Liver (tissue), 9 donors: ENCODE results near the gene AKAP13. TPM values are rescaled to one million over a fixed set of nuclear protein-coding genes. Genes with fewer than 3 reads are reported as not detected.

Source experiments
- DNase-seq: peaks from one replicate; pipeline ENCODE4 v3.0.0-alpha.2; 2017; ENCODE audit warnings: low spot score
- H3K27ac ChIP-seq, 2 donors: one replicate each; pipeline ENCODE4 v1.7.0; 2013; ENCODE audit warnings: inconsistent platforms in 2 of 2, low read length in 2 of 2, control low read depth in 1 of 2, low read depth in 1 of 2, mild to moderate bottlenecking in 1 of 2
- H3K27me3 ChIP-seq, 4 donors: one replicate each; pipeline versions ENCODE4 v1.6.1 to v1.7.0; 2013; ENCODE audit warnings: low read length in 3 of 4, inconsistent platforms in 1 of 4, mild to moderate bottlenecking in 1 of 4, moderate library complexity in 1 of 4; ENCODE audit not compliant: control insufficient read depth in 4 of 4, insufficient read depth in 4 of 4
- H3K36me3 ChIP-seq, 4 donors: one replicate each; pipeline versions ENCODE4 v1.6.1 to v1.7.0; 2013; ENCODE audit warnings: low read length in 3 of 4, mild to moderate bottlenecking in 3 of 4, low read depth in 1 of 4, moderate library complexity in 1 of 4; ENCODE audit not compliant: control insufficient read depth in 4 of 4, insufficient read depth in 3 of 4
- H3K4me1 ChIP-seq, 4 donors: one replicate each; pipeline versions ENCODE4 v1.6.1 to v1.7.0; 2013; ENCODE audit warnings: low read length in 3 of 4, mild to moderate bottlenecking in 3 of 4, moderate library complexity in 1 of 4; ENCODE audit not compliant: control insufficient read depth in 4 of 4, insufficient read depth in 4 of 4
- H3K4me3 ChIP-seq, 3 donors: one replicate each; pipeline versions ENCODE4 v1.6.1 to v1.7.0; 2013; ENCODE audit warnings: low read length in 3 of 3, control low read depth in 1 of 3, low read depth in 1 of 3, mild to moderate bottlenecking in 1 of 3
- H3K9ac ChIP-seq, 2 donors: one replicate each; pipeline ENCODE4 v1.7.0; 2013; ENCODE audit warnings: low read length in 2 of 2, mild to moderate bottlenecking in 2 of 2, moderate library complexity in 2 of 2, control low read depth in 1 of 2, low read depth in 1 of 2
- H3K9me3 ChIP-seq, 4 donors: one replicate each; pipeline versions ENCODE4 v1.6.1 to v1.7.0; 2013; ENCODE audit warnings: low read length in 3 of 4; ENCODE audit not compliant: control insufficient read depth in 4 of 4
- EGR1 ChIP-seq, 2 donors: IDR thresholded peaks; 2 replicates each; pipeline ENCODE4 v1.6.1; 2016 to 2018; ENCODE audit warnings: antibody characterized with exemption in 2 of 2, low read depth in 2 of 2
- FOXA1 ChIP-seq: IDR thresholded peaks from 2 replicates; pipeline ENCODE4 v1.6.1; 2016; ENCODE audit warnings: antibody characterized with exemption
- FOXA2 ChIP-seq: IDR thresholded peaks from 2 replicates; pipeline ENCODE4 v1.6.1; 2016; ENCODE audit warnings: antibody characterized with exemption
- GABPA ChIP-seq, 2 donors: IDR thresholded peaks in 1 of 2; conservative IDR thresholded peaks in 1 of 2; 2 replicates each; pipeline ENCODE4 v1.6.1; 2016; ENCODE audit warnings: antibody characterized with exemption in 2 of 2, mild to moderate bottlenecking in 1 of 2, moderate library complexity in 1 of 2
- HNF4A ChIP-seq, 2 donors: conservative IDR thresholded peaks; 2 replicates each; pipeline ENCODE4 v1.6.1; 2016; ENCODE audit warnings: antibody characterized with exemption in 2 of 2, mild to moderate bottlenecking in 2 of 2
- HNF4G ChIP-seq: IDR thresholded peaks from 2 replicates; pipeline ENCODE4 v1.6.1; 2016; ENCODE audit warnings: antibody characterized with exemption
- JUND ChIP-seq, 2 donors: IDR thresholded peaks; 2 replicates each; pipeline ENCODE4 v1.6.1; 2016; ENCODE audit warnings: antibody characterized with exemption in 2 of 2
- NR2F2 ChIP-seq: IDR thresholded peaks from 2 replicates; pipeline ENCODE4 v1.6.1; 2016; ENCODE audit warnings: antibody characterized with exemption
- RAD21 ChIP-seq, 2 donors: IDR thresholded peaks; 2 replicates each; pipeline ENCODE4 v1.6.1; 2016; ENCODE audit warnings: antibody characterized with exemption in 2 of 2, mild to moderate bottlenecking in 2 of 2
- RXRA ChIP-seq, 2 donors: IDR thresholded peaks; 2 replicates each; pipeline ENCODE4 v1.6.1; 2017 to 2018; ENCODE audit warnings: antibody characterized with exemption in 2 of 2, mild to moderate bottlenecking in 1 of 2
- SP1 ChIP-seq: IDR thresholded peaks from 2 replicates; pipeline ENCODE4 v1.6.1; 2018; ENCODE audit warnings: antibody characterized with exemption, mild to moderate bottlenecking
- TAF1 ChIP-seq: conservative IDR thresholded peaks from 2 replicates; pipeline ENCODE4 v1.6.1; 2016; ENCODE audit warnings: antibody characterized with exemption, mild to moderate bottlenecking
- YY1 ChIP-seq: IDR thresholded peaks from 2 replicates; pipeline ENCODE4 v1.6.1; 2016; ENCODE audit warnings: antibody characterized with exemption, mild to moderate bottlenecking
- WGBS: extraction: QIAGEN DNeasy Blood & Tissue Kit; methylation state at CpG from one replicate; pipeline ENCODE4 v1.1.7; 2013; 5-methylcytosine and 5-hydroxymethylcytosine counted together
- polyA plus RNA-seq, 2 donors: library from polyadenylated mRNA; stranded (reverse) in 1 of 2; unstranded in 1 of 2; fragments of 200-250 nt in 1 of 2; fragments of >200 nt in 1 of 2; fragmentation: Nextera tagmentation in 1 of 2; extraction: Ambion mirVana in 1 of 2; gene quantifications; one replicate each; pipeline versions ENCODE4 v1.2.1 to v1.2.3, GENCODE V29; 2013 to 2015
- total RNA-seq, 2 donors: library from RNA; depleted of rRNA; stranded (reverse); fragments of >200 nt; gene quantifications; one replicate each; pipeline ENCODE4 v1.2.3, GENCODE V29; 2014
- TF ChIP-seq, protein P1 (sequence below): IDR thresholded peaks from 2 replicates; pipeline ENCODE4 v1.6.1; 2016; ENCODE audit warnings: antibody characterized with exemption
- TF ChIP-seq, protein P2 (sequence below): IDR thresholded peaks from 2 replicates; pipeline ENCODE4 v1.6.1; 2016; ENCODE audit warnings: antibody characterized with exemption, mild to moderate bottlenecking
- TF ChIP-seq, protein P3 (sequence below): IDR thresholded peaks from 2 replicates; pipeline ENCODE4 v1.6.1; 2016; ENCODE audit warnings: antibody characterized with exemption
- TF ChIP-seq, protein P4 (sequence below): fragments of 150-350 bp; IDR thresholded peaks from 2 replicates; pipeline ENCODE4 v1.5.1; 2017; ENCODE audit warnings: improper control_type of control experiment, low read depth, low read length; ENCODE audit not compliant: missing input control
- TF ChIP-seq, protein P5 (sequence below): IDR thresholded peaks from 2 replicates; pipeline ENCODE4 v1.6.1; 2016; ENCODE audit warnings: antibody characterized with exemption
- donor health status: healthy.
- donor health status: healthy.
- donor health status: healthy.
- donor health status: healthy.
- donor health status: healthy.

The AKAP13 gene
- total and polyA plus RNA-seq, 4 donors: 18.6 to 92.3 (median 37.4) TPM

DNA sequence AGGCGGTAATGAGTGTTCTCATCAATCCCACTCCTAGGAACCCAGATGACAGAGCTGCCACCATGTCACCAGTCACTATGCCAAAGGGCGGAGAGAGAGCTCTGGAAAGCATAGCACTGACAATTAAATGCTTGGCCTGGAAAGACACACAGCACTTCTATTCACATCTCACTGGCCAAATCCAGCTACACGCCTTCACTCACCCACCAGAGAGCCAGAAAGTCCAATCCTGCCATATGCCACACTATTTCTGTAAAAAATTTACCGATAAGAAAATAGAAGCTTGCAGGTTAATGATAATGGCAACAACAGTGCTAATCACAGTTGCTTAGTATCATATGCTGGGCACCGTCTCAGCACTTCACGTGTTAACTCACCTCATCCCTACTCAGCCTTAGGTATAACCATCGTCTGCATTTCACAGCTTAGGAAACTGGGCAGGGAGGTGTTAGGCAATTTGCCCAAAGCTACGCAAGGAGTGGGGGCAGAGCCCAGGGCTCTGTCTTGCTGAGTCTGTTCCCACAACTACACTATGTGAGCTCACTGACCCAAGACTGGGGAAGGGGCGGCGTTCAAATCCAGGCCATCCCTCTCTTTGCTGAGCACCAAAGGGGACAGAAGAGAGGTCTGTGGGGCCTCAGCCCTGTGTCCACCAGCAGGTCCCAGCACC lies 397.8 kb downstream of the AKAP13 start:
- Histone ChIP-seq H3K9me3 (no peaks in the 10 kb centered on the region), H3K4me1 (peaks cover 15 to 43% (median 22%) of the 10 kb centered on the region in 4 donors), H3K27me3 (no peaks in the 10 kb centered on the region), H3K27ac (peak overlapping the region; percentile 21 to 48), H3K4me3 (peak overlapping the region in 1 of 3 donors; percentile 40), H3K9ac (no peak overlapping the region), H3K36me3 (no peaks in the 10 kb centered on the region)
- DNase-seq: no peak
- TF ChIP-seq, protein P1, sequence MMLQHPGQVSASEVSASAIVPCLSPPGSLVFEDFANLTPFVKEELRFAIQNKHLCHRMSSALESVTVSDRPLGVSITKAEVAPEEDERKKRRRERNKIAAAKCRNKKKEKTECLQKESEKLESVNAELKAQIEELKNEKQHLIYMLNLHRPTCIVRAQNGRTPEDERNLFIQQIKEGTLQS: no peak
- no peak for TF ChIP-seq JUND (IDR thresholded peaks at IDR 0.05)
- no peak for TF ChIP-seq HNF4G
- no peak for TF ChIP-seq TAF1
- TF ChIP-seq, protein P2, sequence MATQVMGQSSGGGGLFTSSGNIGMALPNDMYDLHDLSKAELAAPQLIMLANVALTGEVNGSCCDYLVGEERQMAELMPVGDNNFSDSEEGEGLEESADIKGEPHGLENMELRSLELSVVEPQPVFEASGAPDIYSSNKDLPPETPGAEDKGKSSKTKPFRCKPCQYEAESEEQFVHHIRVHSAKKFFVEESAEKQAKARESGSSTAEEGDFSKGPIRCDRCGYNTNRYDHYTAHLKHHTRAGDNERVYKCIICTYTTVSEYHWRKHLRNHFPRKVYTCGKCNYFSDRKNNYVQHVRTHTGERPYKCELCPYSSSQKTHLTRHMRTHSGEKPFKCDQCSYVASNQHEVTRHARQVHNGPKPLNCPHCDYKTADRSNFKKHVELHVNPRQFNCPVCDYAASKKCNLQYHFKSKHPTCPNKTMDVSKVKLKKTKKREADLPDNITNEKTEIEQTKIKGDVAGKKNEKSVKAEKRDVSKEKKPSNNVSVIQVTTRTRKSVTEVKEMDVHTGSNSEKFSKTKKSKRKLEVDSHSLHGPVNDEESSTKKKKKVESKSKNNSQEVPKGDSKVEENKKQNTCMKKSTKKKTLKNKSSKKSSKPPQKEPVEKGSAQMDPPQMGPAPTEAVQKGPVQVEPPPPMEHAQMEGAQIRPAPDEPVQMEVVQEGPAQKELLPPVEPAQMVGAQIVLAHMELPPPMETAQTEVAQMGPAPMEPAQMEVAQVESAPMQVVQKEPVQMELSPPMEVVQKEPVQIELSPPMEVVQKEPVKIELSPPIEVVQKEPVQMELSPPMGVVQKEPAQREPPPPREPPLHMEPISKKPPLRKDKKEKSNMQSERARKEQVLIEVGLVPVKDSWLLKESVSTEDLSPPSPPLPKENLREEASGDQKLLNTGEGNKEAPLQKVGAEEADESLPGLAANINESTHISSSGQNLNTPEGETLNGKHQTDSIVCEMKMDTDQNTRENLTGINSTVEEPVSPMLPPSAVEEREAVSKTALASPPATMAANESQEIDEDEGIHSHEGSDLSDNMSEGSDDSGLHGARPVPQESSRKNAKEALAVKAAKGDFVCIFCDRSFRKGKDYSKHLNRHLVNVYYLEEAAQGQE: peak; percentile 26
- TF ChIP-seq RAD21 (IDR thresholded peaks at IDR 0.05): no peak
- TF ChIP-seq, protein P3, sequence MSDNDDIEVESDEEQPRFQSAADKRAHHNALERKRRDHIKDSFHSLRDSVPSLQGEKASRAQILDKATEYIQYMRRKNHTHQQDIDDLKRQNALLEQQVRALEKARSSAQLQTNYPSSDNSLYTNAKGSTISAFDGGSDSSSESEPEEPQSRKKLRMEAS: no peak
- TF ChIP-seq HNF4A (conservative IDR thresholded peaks at IDR 0.05): peak in 1 of 2 donors; percentile 16
- TF ChIP-seq YY1: no peak
- TF ChIP-seq FOXA1: no peak
- peak; percentile 17 to 23 for TF ChIP-seq RXRA (IDR thresholded peaks at IDR 0.05)
- TF ChIP-seq, protein P4, sequence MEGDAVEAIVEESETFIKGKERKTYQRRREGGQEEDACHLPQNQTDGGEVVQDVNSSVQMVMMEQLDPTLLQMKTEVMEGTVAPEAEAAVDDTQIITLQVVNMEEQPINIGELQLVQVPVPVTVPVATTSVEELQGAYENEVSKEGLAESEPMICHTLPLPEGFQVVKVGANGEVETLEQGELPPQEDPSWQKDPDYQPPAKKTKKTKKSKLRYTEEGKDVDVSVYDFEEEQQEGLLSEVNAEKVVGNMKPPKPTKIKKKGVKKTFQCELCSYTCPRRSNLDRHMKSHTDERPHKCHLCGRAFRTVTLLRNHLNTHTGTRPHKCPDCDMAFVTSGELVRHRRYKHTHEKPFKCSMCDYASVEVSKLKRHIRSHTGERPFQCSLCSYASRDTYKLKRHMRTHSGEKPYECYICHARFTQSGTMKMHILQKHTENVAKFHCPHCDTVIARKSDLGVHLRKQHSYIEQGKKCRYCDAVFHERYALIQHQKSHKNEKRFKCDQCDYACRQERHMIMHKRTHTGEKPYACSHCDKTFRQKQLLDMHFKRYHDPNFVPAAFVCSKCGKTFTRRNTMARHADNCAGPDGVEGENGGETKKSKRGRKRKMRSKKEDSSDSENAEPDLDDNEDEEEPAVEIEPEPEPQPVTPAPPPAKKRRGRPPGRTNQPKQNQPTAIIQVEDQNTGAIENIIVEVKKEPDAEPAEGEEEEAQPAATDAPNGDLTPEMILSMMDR: no peak
- TF ChIP-seq SP1: no peak
- TF ChIP-seq, protein P5, sequence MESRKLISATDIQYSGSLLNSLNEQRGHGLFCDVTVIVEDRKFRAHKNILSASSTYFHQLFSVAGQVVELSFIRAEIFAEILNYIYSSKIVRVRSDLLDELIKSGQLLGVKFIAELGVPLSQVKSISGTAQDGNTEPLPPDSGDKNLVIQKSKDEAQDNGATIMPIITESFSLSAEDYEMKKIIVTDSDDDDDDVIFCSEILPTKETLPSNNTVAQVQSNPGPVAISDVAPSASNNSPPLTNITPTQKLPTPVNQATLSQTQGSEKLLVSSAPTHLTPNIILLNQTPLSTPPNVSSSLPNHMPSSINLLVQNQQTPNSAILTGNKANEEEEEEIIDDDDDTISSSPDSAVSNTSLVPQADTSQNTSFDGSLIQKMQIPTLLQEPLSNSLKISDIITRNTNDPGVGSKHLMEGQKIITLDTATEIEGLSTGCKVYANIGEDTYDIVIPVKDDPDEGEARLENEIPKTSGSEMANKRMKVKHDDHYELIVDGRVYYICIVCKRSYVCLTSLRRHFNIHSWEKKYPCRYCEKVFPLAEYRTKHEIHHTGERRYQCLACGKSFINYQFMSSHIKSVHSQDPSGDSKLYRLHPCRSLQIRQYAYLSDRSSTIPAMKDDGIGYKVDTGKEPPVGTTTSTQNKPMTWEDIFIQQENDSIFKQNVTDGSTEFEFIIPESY: no peak
- no peak for TF ChIP-seq GABPA (IDR thresholded peaks at IDR 0.05 in 1 of 2, conservative IDR thresholded peaks at IDR 0.05 in 1 of 2)
- no peak for TF ChIP-seq NR2F2
- TF ChIP-seq EGR1 (IDR thresholded peaks at IDR 0.05; ENCODE audit: low read depth in 2 of 2): no peak
- TF ChIP-seq FOXA2: no peak
- 80% methylated on average over 10 of the region's 10 CpGs for WGBS
